Stimulated activated CD4-positive, alpha-beta T cell treated with anti-CD3 and anti-CD28 coated beads, Interleukin-12 subunit alpha, Interleukin-12 subunit beta, amount 100 ng/mL, for 48 hours (primary cell): Measurements from ENCODE around the gene ACAP3.
A peak's percentile ranks its signal among the peaks of the same experiment; 100 is the strongest.

Experiments used
- DNase-seq, 3 donors: peaks; one replicate each; pipeline ENCODE4 v3.0.0-alpha.2; 2020; ENCODE audit warnings: low read depth in 2 of 3, low spot score in 1 of 3

Gene ACAP3

DNA sequence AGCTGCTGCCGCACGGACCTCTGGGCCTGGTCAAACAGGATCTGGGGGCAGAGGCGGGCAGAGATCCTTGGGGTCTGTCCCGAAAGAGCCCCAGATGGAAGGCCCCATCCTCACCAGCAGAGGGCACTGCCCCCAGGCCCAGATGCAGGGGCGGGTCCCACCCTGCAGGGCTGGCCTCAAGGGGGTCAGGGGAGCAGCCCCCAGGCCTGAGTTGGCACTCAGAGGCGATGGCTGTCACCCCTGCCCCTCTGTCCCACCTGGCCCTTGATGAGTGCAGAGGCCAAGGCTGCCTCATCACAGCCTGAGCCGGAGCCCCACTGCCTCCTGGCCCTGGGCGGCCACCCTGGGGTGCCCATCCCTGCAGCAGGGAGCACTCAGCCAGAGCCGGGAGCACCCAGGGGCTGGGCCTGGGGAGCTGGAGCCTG is 5.7 kb downstream of the ACAP3 start:
- no peak for DNase-seq

DNA sequence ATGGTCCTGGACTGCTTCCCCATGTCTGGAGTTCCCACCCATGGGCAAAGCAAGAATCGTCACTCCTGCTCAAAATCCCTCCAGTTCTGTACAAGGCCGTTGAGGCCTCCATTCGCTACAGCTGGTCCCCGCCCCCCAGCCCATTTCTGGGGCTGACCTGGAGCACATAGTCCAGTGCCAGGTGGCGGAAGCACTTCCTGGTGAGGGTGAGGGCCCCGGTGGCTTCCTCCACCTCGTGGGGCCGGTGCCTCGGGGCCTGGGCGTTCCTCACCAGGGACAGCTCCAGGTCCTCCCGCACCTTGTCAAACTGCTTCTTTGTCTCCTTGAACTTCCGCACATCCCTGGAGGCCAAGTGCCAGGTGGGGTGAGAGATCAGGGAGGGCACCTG is 7.4 kb downstream of the ACAP3 start:
- DNase-seq: no peak

DNA sequence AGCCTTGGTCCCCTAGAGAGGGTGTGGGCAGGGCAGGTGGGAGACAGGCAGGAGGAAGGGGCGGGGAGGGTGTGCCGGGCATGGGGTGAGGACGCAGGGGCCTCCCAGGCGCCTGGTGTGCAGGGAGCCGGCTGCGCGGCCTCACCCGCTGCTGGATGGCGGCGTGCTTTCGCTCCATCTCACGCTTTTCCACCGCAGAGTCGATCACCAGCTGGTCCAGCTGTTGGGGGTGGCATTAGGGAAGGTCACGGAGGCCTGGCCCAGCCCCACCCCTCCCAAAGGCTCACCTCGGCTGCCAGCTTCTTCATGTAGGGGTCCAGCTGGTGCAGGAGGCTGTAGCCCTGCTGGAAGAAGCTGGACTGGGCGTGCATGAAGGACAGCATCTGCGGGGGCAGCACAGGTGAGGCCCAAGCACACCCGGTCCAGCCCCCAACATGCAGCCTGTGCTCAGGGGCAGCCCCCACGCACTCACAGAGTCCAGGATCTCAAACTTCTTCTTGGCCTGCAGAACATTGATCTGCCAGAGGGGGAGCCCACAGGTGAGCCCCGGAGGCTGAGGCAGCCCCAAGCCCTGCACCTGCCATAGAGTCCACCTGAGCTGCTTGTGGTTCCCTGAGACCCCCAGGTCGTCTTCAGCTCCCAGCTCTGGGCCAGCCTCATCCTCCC is 7.9 kb downstream of the ACAP3 start:
- DNase-seq: no peak

DNA sequence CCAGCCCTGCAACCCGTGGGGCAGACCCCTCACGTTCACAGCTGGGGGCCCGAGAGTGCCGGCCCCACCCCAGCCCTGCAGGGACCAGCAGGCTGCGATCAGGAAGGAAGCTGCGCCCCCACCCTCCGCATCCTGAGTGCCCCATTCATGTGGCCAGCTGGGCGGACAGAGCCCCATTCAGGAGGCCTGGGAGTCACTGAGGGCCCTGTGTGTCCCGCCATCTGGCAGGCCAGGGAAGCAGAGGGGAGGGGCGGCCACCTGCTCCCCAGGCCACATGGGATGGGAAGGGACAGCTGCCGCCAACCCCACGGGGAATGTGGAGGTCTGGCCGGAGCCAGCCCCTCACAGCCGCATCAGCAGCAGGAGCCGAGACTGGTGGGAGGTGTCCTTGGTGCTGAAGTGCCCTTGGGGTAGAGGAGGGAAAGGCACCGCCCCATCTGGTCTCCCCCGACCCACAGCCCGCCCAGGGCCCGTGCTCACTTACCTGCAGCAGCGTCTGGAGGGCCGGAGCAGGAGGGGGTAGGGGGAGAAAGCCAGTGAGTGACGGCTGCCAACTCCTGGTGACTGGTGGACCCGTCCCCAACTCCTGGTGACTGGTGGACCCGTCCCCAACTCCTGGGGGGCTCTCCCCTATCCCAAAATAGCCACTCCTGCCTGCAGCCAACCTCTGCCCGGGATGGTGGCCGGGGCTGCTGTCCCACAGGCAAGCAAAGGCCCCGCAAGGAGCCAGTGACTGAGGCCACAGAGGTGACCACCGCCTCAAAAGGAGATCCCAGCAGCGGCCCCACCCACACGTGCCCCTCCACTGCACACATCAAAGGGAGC is 8.7 kb downstream of the ACAP3 start:
- no peak for DNase-seq

DNA sequence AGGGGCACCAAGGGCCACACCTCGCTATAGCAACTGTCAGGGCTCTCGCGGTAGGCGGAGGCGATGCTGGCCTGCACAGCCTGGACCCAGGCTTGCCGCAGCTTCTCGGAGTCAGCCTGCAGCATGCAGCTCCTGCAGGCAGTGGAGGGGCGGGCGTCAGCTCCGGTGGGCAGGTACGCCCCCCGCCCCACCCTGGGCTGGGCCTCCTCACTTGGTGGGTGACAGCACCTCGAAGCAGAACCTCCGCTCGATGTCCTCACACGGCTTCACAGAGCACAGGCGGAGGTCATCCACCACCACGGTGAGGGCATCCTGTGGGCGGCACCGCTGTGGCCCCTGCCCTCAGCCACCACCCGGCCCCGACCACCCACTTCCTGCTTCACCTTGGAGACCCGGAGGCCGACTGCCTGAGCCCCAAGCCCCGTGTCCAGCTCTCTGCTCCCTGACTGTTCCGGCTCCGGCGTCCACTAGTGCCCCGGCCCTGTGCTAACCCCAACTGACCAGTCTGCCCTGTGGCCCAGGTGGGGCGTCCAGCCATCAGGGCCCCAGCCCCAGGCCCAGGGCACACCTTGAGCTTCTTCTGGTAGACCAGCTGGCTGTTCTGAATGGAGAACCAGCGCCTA is 9.8 kb downstream of the ACAP3 start:
- no peak for DNase-seq

DNA sequence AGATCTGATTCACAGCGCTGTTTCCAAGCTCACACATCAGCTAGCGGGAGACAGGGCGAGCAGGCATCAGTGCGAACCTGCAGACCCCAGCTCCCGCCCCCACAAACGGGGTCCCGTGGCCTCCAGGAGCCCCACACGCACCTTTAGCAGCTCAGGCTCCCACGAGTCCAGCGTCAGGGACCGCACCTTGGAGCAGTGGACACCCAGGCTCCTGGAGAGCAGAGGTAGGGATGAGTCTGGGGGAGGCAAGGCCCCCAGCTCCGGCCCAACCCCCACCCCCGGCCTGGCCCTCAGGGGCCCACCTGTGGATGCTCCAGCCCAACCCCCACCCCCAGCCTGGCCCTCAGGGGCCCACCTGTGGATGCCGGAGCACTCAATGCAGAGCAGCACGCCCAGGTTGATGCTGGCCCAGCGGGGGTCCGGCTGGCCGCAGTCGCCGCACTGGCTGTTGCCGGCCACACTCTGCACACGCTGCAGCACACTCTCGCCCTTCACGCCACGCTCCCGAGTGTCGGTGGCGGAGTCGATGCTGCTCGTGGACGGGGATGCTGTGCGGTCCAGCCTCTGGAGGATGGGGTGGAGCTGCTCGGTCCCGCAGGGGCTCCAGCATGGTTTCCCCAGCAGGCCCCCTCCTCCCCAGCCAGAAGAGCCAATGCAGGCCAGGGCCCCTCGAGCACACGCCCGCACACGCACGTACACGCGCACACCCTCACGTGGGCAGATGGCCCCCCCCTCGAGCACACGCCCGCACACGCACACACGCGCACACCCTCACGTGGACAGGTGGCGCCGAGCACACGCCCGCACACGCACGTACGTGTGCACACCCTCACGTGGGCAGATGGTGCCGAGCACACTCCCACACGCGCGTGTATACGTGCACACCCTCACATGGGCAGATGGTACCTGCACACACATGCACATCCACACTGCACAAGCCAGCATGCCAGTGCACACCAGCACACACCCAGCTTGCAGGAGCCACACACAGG is 11.4 kb downstream of the ACAP3 start:
- DNase-seq: no peak

DNA sequence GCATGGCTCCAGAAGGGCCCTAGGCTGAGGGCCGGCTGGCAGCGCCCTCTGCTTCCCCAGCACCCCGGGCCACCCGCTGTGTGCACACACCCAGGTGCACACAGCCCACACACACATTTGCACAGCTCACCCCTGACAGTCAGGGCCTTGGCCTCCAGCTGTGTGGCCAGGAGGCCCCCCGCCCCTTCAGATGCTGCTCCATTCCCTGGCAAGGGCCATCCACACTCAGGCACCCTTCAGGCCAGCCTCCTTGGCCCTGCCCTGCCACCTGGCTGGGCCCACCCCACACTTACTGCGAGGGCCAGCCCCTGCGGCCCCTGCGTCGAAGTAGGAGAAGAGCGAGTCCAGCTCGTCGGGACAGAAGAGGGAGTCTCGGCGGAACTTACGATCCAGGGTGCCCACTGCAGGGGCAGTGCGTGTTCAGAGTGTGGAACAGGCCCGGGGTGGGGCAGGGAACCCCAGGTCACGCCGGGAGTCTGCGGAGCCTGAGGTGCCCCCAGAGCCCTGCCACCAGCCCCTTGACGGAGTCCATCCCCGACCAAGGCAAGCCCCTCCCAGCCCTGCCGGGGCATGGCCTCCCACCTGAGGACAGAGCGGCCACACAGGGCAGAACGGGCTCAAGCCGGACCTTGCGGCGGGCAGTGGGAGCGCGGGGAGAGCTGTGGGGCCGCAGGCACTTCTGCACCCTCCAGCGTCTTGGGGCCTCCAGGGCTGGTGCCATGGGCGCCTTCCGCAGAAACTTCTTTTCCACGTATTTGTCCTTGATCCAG is 12.4 kb downstream of the ACAP3 start:
- DNase-seq: no peak

DNA sequence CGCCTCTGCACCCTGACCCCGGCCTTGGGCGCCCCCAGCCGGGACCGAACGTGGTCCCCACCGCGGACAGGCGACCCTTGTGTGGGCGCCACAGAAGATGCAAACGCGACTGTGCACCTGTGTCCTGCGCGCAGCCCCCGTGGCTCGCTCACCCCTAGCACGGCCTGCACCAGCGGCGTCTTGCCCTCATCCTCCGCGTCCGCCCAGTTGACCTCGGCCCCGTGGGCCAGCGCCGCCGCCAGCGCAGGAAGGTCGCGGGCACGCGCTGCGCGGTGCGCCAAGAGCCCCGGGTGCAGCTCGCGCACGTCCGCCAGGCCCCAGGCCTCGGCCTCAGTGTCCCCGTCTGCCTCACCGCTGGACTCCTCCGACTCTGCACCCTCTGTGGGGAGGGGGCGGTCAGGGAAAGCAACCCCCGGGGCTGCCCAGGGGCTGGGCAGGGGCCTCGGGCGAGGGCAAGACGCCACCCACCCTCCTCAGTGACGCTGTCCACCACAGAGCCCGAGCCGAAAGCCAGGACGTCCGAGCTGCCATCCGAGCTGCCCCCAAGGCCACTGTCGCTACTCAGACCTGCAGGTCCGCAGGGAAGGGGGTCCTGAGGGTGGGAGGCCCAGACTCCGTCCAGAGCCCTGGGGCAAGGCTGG is 13.4 kb downstream of the ACAP3 start:
- DNase-seq: no peak

DNA sequence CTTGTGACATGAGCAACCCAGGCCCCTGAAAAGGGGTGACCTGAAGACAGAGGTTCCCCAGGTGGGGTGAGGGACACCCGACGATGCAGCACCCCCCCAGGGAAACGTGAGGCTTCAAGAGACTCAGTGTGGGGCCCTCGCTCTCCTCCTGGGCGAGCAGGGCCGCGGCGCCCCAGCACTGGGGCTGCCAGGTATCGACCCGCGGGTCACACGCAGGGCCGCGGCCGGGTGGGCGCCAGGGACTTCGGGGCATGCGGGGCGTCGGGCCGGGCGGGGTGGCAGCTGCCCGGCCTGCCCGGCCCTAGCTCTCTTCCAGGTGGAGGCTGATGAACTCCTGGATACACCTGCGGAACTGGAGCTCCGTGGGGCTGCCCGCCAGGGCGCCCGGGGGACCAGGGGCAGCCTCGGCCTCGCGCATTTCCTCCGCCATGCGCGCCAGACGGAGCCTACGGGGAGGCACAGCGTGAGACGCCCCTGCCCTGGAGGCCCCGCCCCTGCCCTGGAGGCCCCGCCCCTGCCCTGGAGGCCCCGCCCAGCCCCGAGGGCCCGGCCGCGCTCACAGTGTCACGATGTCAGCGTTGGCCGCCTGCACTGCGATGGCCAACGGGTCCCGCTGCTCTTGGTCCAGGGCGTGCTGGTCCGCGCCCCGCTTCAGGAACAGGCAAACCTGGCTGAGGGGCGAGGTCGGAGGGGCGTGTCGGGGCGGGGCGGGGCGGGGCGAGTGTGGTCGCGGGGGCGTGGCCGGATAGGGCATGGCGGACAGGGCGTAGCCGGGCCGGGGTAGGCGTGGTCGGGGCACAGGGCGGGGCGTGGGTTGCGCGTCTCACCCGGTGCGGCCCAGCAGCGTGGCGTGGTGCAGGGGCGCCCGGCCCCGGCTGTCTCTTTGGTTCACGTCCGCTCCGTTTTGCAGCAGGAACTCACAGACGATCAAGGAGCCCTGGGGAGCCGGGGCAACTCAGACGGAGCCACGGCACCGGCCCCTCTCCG is 14.2 kb downstream of the ACAP3 start:
- no peak for DNase-seq

DNA sequence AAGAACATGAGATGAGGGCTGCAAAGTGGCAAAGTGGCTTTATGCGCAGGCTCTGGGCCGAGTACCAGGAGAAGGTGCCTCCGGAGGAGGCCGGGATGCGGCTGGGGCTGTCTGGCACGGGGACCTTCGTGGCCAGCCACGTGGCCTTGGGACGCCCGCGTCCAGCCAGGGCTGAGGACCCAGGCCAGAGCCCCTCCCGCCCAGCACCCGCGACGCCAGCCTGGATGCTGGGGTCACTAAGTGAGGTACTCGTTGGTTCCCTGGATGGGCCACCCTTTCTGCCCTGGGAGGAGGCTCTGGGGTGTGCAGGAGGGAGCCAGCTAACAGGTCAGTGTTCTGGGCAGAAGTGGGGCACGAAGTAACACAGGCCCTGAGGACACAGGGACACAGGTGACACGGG is 14.9 kb downstream of the ACAP3 start:
- DNase-seq: no peak

DNA sequence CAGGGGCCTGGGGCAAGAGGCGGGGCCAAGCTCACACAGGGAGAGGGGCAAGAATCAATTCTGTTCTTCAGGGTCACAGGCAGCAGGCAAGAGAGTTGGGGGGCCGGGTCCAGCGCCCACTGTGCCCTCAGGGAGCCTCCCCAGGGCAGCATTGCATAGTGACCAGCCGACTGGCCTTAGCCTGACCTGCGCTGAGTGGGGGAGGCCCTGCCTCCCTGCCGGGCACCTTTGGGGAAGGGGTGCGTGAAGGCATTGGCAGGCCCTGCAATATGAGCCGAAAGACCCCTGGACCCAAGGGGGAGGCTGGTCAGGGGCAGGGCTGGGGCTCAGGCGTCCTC is 15.3 kb downstream of the ACAP3 start:
- no peak for DNase-seq

DNA sequence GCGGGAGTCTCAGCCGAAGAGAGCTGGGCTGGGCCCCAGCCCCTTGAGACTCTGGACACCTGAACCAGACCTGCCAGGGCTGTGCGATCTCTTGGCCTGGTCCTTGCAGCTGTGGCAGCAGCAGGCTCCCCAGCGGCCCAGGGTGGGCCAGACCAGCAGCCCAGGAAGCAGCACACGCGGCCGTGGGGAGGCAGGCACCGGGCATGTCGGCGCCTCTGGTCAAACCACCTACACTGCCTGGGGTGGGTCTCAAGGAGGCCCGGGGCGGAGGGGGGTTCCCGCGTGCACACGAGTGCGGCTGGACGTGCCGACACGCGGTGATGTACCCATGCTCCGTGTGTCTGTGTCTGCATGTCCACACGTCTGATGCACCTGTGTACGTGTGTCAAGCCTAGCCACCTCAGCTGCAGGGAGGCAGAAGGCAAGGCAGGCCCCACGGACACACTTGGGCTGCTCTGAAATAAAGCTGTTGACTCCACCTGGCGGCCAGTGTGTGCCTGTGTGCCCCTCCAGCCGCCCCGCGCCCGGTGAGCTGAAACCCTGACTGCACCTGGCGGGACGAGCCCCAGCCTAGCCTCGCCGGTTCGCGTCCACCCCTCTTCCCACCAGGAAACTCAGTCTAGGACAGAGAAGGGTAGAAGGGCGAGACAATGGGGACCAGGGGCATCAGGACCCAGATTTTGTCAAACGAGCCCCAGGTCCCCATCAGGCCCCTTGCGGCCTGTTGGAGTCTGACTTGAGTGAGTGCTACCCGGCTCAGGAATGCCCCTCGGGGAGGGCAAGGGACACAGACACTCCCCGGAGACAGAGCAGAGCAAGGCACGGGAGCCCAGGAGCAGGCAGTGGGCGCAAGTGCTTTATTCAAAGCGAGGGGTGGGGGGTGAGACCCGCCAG is 15.9 kb downstream of the ACAP3 start:
- DNase-seq: peak in 1 of 3 donors; percentile 40

DNA sequence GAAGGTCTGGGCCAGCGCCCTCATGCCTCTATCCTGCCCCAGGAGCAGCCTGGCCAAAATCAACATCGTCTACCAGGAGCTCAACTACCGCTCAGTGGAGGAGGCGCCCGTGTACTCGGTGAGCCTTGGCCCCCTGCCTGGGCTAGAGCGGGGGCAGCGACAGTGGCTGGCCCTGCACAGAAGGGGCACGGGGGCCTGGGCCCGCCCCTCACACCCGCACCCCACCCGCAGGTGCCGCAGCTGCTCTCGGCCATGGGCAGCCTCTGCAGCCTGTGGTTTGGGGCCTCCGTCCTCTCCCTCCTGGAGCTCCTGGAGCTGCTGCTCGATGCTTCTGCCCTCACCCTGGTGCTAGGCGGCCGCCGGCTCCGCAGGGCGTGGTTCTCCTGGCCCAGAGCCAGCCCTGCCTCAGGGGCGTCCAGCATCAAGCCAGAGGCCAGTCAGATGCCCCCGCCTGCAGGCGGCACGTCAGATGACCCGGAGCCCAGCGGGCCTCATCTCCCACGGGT is 16.7 kb downstream of the ACAP3 start:
- no peak for DNase-seq

DNA sequence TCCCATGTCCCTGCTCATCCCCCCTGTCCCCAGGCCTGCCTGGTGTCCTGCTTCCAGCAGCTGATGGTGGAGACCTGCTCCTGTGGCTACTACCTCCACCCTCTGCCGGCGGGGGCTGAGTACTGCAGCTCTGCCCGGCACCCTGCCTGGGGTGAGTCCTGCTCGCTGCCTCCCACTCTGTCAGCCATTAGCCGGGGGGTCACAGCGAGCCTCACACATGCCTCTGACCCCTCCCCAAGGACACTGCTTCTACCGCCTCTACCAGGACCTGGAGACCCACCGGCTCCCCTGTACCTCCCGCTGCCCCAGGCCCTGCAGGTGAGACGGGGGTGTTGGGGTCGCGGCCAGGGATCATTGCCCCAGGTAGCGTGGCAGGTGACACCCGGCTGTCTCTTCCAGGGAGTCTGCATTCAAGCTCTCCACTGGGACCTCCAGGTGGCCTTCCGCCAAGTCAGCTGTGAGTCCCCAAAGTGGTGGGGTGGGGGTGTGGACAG is 17.4 kb downstream of the ACAP3 start:
- DNase-seq: peak in 2 of 3 donors; percentile 38 to 59

DNA sequence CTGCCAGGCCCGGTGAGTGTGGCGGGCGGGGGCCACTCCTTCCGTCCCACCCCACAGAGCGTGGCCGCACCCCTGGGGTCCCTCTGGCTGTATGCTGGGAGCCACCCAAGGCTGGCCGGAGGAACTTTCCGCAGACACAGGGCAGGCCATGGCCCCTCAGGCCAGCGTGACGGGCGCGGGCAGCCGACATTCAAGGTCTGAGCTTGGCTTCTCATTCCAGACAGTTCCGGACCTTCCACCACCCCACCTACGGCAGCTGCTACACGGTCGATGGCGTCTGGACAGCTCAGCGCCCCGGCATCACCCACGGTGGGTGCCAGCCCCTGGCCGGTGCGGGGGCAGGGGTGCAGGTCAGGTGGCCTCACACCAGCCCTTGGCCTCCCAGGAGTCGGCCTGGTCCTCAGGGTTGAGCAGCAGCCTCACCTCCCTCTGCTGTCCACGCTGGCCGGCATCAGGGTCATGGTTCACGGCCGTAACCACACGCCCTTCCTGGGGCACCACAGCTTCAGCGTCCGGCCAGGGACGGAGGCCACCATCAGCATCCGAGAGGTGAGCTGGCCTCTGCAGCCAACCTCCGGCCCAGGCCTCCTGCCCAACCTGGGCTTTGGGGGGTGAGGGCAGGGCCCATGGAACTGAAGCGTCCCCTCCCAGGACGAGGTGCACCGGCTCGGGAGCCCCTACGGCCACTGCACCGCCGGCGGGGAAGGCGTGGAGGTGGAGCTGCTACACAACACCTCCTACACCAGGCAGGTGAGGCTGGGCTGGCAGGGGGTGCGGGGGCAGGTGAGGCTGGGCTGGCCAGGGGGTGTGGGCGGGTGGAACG is 20.2 kb downstream of the ACAP3 start:
- DNase-seq: no peak
